PC-3 (cell line): ENCODE results near the gene UBASH3B. TPM values are rescaled to one million over a fixed set of nuclear protein-coding genes. Genes with fewer than 3 reads are reported as not detected.

Experiments
- ATAC-seq: fragments of 200-7000 bp; cut with Tn5 transposase; 2 replicates; pipeline ENCODE4 v1.9.1; 2020; ENCODE audit warnings: mild to moderate bottlenecking, moderate library complexity
- BruUV-seq: library from RNA; stranded (reverse); fragments of 400-500 nt; replicated peaks from 2 replicates; lab custom pipeline; 2021; lab: Mats Ljungman, UMichigan
- CTCF ChIA-PET: fragments of 300-600 bp; sonication (Branson Sonifier 250); formaldehyde crosslinking; loops from one replicate; lab custom pipeline; 2022; ENCODE audit warnings: antibody characterized with exemption; lab: Charles Lee
- POLR2A ChIA-PET: fragments of 300-600 bp; sonication (Branson Sonifier 250); formaldehyde crosslinking; loops from one replicate; lab custom pipeline; 2022; ENCODE audit warnings: antibody characterized with exemption; ENCODE audit not compliant: unreplicated experiment; lab: Charles Lee
- DNase-seq: peaks from one replicate; pipeline ENCODE4 v3.0.0-alpha.2; 2015
- H2AFZ ChIP-seq: fragments of 300-600 bp; sonication (generic); 2 replicates; pipeline ENCODE4 v1.6.0; 2016; ENCODE audit warnings: antibody characterized with exemption, low read length
- H3F3A ChIP-seq: fragments of 300-600 bp; sonication (generic); one replicate; pipeline ENCODE4 v1.6.0; 2017; ENCODE audit warnings: antibody characterized with exemption, low read length, control low read depth, mild to moderate bottlenecking; ENCODE audit not compliant: unreplicated experiment
- H3K27ac ChIP-seq: fragments of 300-600 bp; sonication (generic); 2 replicates; pipeline ENCODE4 v1.5.1; 2016; ENCODE audit warnings: mild to moderate bottlenecking, low read length
- H3K27me3 ChIP-seq: fragments of 300-600 bp; sonication (generic); 2 replicates; pipeline ENCODE4 v1.6.1; 2016; ENCODE audit warnings: low read length, mixed read lengths
- H3K36me3 ChIP-seq: fragments of 300-600 bp; sonication (generic); 2 replicates; pipeline ENCODE4 v1.6.1; 2016; ENCODE audit warnings: low read depth, mixed run types, low read length, mixed read lengths
- H3K4me1 ChIP-seq: fragments of 300-600 bp; sonication (generic); 2 replicates; pipeline ENCODE4 v1.5.1; 2016; ENCODE audit warnings: low read length; ENCODE audit not compliant: insufficient read depth
- H3K4me2 ChIP-seq: fragments of 300-600 bp; sonication (generic); 2 replicates; pipeline ENCODE4 v1.6.0; 2016; ENCODE audit warnings: low read length
- H3K4me3 ChIP-seq: fragments of 300-600 bp; sonication (generic); 2 replicates; pipeline ENCODE4 v1.5.1; 2016; ENCODE audit warnings: mild to moderate bottlenecking, low read length, mixed read lengths
- H3K79me2 ChIP-seq: fragments of 300-600 bp; sonication (generic); 2 replicates; pipeline ENCODE4 v1.6.1; 2017; ENCODE audit warnings: low read length, mixed read lengths
- H3K9ac ChIP-seq: fragments of 300-600 bp; sonication (generic); 2 replicates; pipeline ENCODE4 v1.6.0; 2016; ENCODE audit warnings: mild to moderate bottlenecking, low read length
- H3K9me2 ChIP-seq: fragments of 300-600 bp; sonication (generic); replicated peaks from 2 replicates; pipeline ENCODE4 v1.6.1; 2016; ENCODE audit warnings: mixed run types, low read length, mixed read lengths
- H3K9me3 ChIP-seq: fragments of 300-600 bp; sonication (generic); 2 replicates; pipeline ENCODE4 v1.6.1; 2016; ENCODE audit warnings: low read length, mixed read lengths
- H4K20me1 ChIP-seq: fragments of 300-600 bp; sonication (generic); 2 replicates; pipeline ENCODE4 v1.6.1; 2016; ENCODE audit warnings: low read length, mixed read lengths
- EZH2 ChIP-seq: fragments of 300-600 bp; sonication (generic); IDR thresholded peaks from one replicate; pipeline ENCODE4 v1.6.1; 2017; ENCODE audit warnings: antibody characterized with exemption, mild to moderate bottlenecking, low read length; ENCODE audit not compliant: unreplicated experiment
- EZH2phosphoT487 ChIP-seq: fragments of 300-600 bp; sonication (generic); IDR thresholded peaks from 2 replicates; pipeline ENCODE4 v1.6.1; 2018; ENCODE audit warnings: mild to moderate bottlenecking, antibody characterized with exemption, low read length, borderline replicate concordance
- intact Hi-C: fragments of 100-400 bp; cut with micrococcal nuclease; formaldehyde crosslinking; loops from 2 replicates; pipeline ENCODE4 v1.9.0; 2023
- total RNA-seq: library from RNA; depleted of rRNA; stranded (reverse); fragments of >200 nt; gene quantifications from 2 replicates; pipeline ENCODE4 v1.2.3, GENCODE V29; 2014
- TF ChIP-seq, protein P1 (sequence below): fragments of 300-600 bp; sonication (generic); conservative IDR thresholded peaks from 2 replicates; pipeline ENCODE4 v1.5.1; 2017; ENCODE audit warnings: antibody characterized with exemption, low read depth, mild to moderate bottlenecking, low read length

The UBASH3B gene
- total RNA-seq, 1 experiment from 2014 or later, result 178 TPM

GRCh38 chr11:122850076-122850631 is 194.6 kb downstream of the UBASH3B start:
- no peaks in the 10 kb centered on the region for H3K27me3 ChIP-seq
- no peak overlapping the region for H3K4me3 ChIP-seq
- H4K20me1 ChIP-seq, result no peaks in the 10 kb centered on the region
- H3K36me3 ChIP-seq, result no peaks in the 10 kb centered on the region
- intact Hi-C loops, result no loop called here
- H3K9me2 ChIP-seq, result no peaks in the 10 kb centered on the region
- peak overlapping the region; percentile 42; the same call in 1 of the 2 replicates for H2AFZ ChIP-seq
- H3F3A ChIP-seq, result no peaks in the 10 kb centered on the region
- peaks cover 14% of the 10 kb centered on the region for H3K4me1 ChIP-seq
- H3K9ac ChIP-seq, result no peak overlapping the region
- ATAC-seq, result no peak; the same call in 1 of the 2 replicates
- TF ChIP-seq EZH2phosphoT487 (no peak), EZH2 (no peak)
- TF ChIP-seq, protein P1, sequence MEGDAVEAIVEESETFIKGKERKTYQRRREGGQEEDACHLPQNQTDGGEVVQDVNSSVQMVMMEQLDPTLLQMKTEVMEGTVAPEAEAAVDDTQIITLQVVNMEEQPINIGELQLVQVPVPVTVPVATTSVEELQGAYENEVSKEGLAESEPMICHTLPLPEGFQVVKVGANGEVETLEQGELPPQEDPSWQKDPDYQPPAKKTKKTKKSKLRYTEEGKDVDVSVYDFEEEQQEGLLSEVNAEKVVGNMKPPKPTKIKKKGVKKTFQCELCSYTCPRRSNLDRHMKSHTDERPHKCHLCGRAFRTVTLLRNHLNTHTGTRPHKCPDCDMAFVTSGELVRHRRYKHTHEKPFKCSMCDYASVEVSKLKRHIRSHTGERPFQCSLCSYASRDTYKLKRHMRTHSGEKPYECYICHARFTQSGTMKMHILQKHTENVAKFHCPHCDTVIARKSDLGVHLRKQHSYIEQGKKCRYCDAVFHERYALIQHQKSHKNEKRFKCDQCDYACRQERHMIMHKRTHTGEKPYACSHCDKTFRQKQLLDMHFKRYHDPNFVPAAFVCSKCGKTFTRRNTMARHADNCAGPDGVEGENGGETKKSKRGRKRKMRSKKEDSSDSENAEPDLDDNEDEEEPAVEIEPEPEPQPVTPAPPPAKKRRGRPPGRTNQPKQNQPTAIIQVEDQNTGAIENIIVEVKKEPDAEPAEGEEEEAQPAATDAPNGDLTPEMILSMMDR, result 0 out of 2 replicates have a peak, but pooled peaks have one; percentile 14
- no peaks in the 10 kb centered on the region for H3K79me2 ChIP-seq
- H3K4me2 ChIP-seq, result no peak overlapping the region
- no TSS peak for BruUV-seq
- no peak overlapping the region for H3K27ac ChIP-seq
- no peaks in the 10 kb centered on the region for H3K9me3 ChIP-seq
- CTCF ChIA-PET, result no interaction called here
- POLR2A ChIA-PET, result no interaction called here
- no peak for DNase-seq

- POLR2A ChIA-PET, result no interaction called here
Measured at GRCh38 chr11:122851366-122851966, 195.9 kb downstream of the UBASH3B start.

More at GRCh38 chr11:122851366-122851966, 195.9 kb downstream of the UBASH3B start:
- ATAC-seq (no peak), DNase-seq (no peak)
- no peak overlapping the region for H3K4me3 ChIP-seq
- no peaks in the 10 kb centered on the region for H3K9me2 ChIP-seq
- no peaks in the 10 kb centered on the region for H3K27me3 ChIP-seq
- intact Hi-C loops, result no loop called here
- no peak overlapping the region for H3K27ac ChIP-seq
- no peaks in the 10 kb centered on the region for H4K20me1 ChIP-seq
- H3K36me3 ChIP-seq, result no peaks in the 10 kb centered on the region
- no peak overlapping the region for H3K9ac ChIP-seq
- CTCF ChIA-PET, result interaction anchor here (0.7 to 0.8 kb wide), 2 partner anchors 183 to 222 kb away, joined by 4 to 8 read pairs; no protein-coding TSS in a partner anchor
- TF ChIP-seq EZH2 (no peak), EZH2phosphoT487 (no peak)
- TF ChIP-seq, protein P1, result no peak
- H3K4me2 ChIP-seq, result no peak overlapping the region
- no peaks in the 10 kb centered on the region for H3K79me2 ChIP-seq
- H3F3A ChIP-seq, result peaks cover 8% of the 10 kb centered on the region
- peaks cover 26% of the 10 kb centered on the region for H3K4me1 ChIP-seq
- H3K9me3 ChIP-seq, result no peaks in the 10 kb centered on the region
- no peak overlapping the region for H2AFZ ChIP-seq
- BruUV-seq, result no TSS peak
